B cell (primary cell): Measurements from ENCODE around the gene SLC17A4.

Experiments
- EZH2 ChIP-seq: IDR thresholded peaks from 2 replicates; pipeline ENCODE4 v1.6.1; 2012; ENCODE audit warnings: borderline replicate concordance, low read depth, mild to moderate bottlenecking, moderate library complexity, low read length; ENCODE audit not compliant: insufficient read depth, poor library complexity, severe bottlenecking
- TF ChIP-seq, protein P1 (sequence below): fragments of 200-600 bp; IDR thresholded peaks from one replicate; pipeline ENCODE4 v1.8.0; 2022; ENCODE audit warnings: antibody characterized with exemption, mild to moderate bottlenecking

- TF ChIP-seq, protein P1, sequence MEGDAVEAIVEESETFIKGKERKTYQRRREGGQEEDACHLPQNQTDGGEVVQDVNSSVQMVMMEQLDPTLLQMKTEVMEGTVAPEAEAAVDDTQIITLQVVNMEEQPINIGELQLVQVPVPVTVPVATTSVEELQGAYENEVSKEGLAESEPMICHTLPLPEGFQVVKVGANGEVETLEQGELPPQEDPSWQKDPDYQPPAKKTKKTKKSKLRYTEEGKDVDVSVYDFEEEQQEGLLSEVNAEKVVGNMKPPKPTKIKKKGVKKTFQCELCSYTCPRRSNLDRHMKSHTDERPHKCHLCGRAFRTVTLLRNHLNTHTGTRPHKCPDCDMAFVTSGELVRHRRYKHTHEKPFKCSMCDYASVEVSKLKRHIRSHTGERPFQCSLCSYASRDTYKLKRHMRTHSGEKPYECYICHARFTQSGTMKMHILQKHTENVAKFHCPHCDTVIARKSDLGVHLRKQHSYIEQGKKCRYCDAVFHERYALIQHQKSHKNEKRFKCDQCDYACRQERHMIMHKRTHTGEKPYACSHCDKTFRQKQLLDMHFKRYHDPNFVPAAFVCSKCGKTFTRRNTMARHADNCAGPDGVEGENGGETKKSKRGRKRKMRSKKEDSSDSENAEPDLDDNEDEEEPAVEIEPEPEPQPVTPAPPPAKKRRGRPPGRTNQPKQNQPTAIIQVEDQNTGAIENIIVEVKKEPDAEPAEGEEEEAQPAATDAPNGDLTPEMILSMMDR, result no peak
- no peak for TF ChIP-seq EZH2
These were observed 19.7 kb downstream of the SLC17A4 start for GRCh38 chr6:25774120-25774715.
